GM06990 (cell line): ENCODE results near the gene LOXL1.

Source experiments
- DNase-seq: peaks from one replicate; pipeline ENCODE4 v3.0.0-alpha.2; 2011; ENCODE audit not compliant: insufficient read length; ENCODE audit errors: extremely low read depth
- H3K27me3 ChIP-seq: replicated peaks from 2 replicates; pipeline ENCODE4 v1.6.0; 2011; ENCODE audit warnings: low read length; ENCODE audit not compliant: control insufficient read depth, insufficient read depth
- H3K36me3 ChIP-seq: 2 replicates; pipeline ENCODE4 v1.5.1; 2011; ENCODE audit warnings: low read length; ENCODE audit not compliant: control insufficient read depth, insufficient read depth
- H3K4me3 ChIP-seq: replicated peaks from 2 replicates; pipeline ENCODE4 v1.5.1; 2011; ENCODE audit warnings: low read depth, mild to moderate bottlenecking, control low read depth, low read length
- TF ChIP-seq, protein P1 (sequence below): IDR thresholded peaks from 2 replicates; pipeline ENCODE4 v1.5.1; 2011; ENCODE audit warnings: low read length, control low read depth, mild to moderate bottlenecking, inconsistent platforms; ENCODE audit not compliant: insufficient read depth, poor library complexity, severe bottlenecking

LOXL1 gene

DNA sequence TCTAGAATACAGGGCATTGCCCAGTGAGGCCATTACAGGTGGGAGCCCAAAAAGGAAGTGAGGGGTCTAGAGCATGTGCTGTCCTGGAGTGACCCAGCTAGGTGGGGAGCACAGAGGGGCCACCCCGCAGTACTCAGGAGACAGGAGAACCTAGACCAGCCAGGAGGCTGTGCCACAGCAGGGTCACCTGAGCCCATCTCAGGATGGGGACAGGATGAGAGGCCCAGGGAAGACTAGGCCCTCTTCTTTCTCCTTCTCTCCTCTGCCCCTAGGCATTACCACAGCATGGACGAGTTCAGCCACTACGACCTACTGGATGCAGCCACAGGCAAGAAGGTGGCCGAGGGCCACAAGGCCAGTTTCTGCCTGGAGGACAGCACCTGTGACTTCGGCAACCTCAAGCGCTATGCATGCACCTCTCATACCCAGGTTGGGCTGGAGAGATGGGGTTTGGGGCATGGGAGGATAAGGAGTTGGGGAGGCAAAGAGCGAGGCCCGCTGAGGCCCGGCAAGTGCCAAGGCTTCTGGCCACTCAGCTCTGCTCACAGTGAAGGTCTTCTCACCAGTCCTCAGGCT, 20.6 kb downstream of the LOXL1 start:
- no peak for DNase-seq
- no peaks in the 10 kb centered on the region for H3K36me3 ChIP-seq
- TF ChIP-seq, protein P1, sequence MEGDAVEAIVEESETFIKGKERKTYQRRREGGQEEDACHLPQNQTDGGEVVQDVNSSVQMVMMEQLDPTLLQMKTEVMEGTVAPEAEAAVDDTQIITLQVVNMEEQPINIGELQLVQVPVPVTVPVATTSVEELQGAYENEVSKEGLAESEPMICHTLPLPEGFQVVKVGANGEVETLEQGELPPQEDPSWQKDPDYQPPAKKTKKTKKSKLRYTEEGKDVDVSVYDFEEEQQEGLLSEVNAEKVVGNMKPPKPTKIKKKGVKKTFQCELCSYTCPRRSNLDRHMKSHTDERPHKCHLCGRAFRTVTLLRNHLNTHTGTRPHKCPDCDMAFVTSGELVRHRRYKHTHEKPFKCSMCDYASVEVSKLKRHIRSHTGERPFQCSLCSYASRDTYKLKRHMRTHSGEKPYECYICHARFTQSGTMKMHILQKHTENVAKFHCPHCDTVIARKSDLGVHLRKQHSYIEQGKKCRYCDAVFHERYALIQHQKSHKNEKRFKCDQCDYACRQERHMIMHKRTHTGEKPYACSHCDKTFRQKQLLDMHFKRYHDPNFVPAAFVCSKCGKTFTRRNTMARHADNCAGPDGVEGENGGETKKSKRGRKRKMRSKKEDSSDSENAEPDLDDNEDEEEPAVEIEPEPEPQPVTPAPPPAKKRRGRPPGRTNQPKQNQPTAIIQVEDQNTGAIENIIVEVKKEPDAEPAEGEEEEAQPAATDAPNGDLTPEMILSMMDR: no peak
- H3K27me3 ChIP-seq: peaks cover 1% of the 10 kb centered on the region; the same call in 1 of the 2 replicates
- no peak overlapping the region for H3K4me3 ChIP-seq

- H3K36me3 ChIP-seq: no peaks in the 10 kb centered on the region
- TF ChIP-seq, protein P1: no peak
- H3K4me3 ChIP-seq: no peak overlapping the region
- peaks cover 1% of the 10 kb centered on the region; the same call in 1 of the 2 replicates for H3K27me3 ChIP-seq
- DNase-seq: no peak
These were observed 21.4 kb downstream of the LOXL1 start for GRCh38 chr15:73947651-73948050.

DNA sequence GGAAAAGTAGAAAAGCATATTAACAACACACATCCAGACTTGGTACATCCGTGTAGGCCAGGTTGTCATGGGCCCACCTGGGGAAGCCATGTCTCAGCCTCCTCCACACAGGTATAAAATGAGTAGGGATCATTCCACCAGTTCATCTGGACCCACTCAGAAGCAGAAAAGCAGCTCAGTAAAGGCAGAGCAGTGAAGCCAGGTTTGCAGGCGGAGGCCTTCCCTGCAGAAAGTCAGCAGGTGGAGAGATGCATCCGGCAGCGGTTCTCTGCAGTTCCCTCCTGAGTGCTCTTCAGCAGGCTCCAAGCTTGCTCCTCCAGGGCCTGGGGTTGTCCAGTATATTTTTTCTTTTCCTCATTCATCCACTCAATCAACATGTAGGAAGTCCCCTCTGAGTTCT, 22.1 kb downstream of the LOXL1 start:
- Histone ChIP-seq H3K4me3 (no peak overlapping the region), H3K36me3 (no peaks in the 10 kb centered on the region), H3K27me3 (peaks cover 1% of the 10 kb centered on the region; the same call in 1 of the 2 replicates)
- TF ChIP-seq, protein P1: no peak
- no peak for DNase-seq

DNA sequence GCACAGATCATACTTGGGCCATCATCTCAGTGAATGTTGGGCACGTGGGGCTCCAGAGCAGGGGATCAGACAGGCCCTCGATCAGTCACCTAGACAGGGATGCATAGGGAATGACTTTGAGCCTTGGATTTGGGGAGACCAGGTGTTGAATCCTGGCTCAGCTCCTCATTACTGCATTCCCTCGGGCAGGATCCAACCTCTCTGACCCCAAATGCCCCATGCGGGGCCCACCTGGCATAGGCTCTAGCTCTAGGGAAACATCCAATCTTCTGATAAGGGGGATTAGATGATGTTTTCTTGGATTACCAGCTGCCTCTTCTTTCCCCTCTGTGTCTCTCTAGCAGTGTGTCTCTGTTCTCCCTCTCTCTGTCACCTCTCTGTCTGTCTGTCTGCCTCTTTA, 22.7 kb downstream of the LOXL1 start:
- Histone ChIP-seq H3K36me3 (no peaks in the 10 kb centered on the region), H3K27me3 (peaks cover 1% of the 10 kb centered on the region; the same call in 1 of the 2 replicates), H3K4me3 (no peak overlapping the region)
- no peak for DNase-seq
- TF ChIP-seq, protein P1: no peak

- DNase-seq: no peak
- peaks cover 1% of the 10 kb centered on the region; the same call in 1 of the 2 replicates for H3K27me3 ChIP-seq
- H3K36me3 ChIP-seq: no peaks in the 10 kb centered on the region
- TF ChIP-seq, protein P1: no peak
- H3K4me3 ChIP-seq: no peak overlapping the region
These were observed 23.2 kb downstream of the LOXL1 start for GRCh38 chr15:73949496-73949895.

- Histone ChIP-seq H3K36me3 (no peaks in the 10 kb centered on the region), H3K4me3 (no peak overlapping the region), H3K27me3 (peaks cover 1% of the 10 kb centered on the region; the same call in 1 of the 2 replicates)
- TF ChIP-seq, protein P1: no peak
- no peak for DNase-seq
These were observed 24.2 kb downstream of the LOXL1 start for GRCh38 chr15:73950479-73950830.
